GM19240 (cell line): ENCODE results near the gene PIP4K2A.

ENCODE experiments used
- DNase-seq: peaks from one replicate; pipeline ENCODE4 v3.0.0; 2011; ENCODE audit warnings: low spot score; ENCODE audit not compliant: insufficient read length

PIP4K2A gene

GRCh38 chr10:22667093-22667480 is 47.3 kb downstream of the PIP4K2A start:
- no peak for DNase-seq

GRCh38 chr10:22666287-22667092 is 47.9 kb downstream of the PIP4K2A start:
- DNase-seq, result no peak

- DNase-seq, result no peak
Observed at GRCh38 chr10:22665329-22665728, 49.0 kb downstream of the PIP4K2A start.

GRCh38 chr10:22662733-22663330 is 51.5 kb downstream of the PIP4K2A start:
- DNase-seq, result no peak

- DNase-seq, result no peak
Observed at GRCh38 chr10:22659866-22660265, 54.5 kb downstream of the PIP4K2A start.

GRCh38 chr10:22658745-22659410 is 55.5 kb downstream of the PIP4K2A start:
- DNase-seq, result no peak

- no peak for DNase-seq
Observed at GRCh38 chr10:22657566-22658225, 56.7 kb downstream of the PIP4K2A start.

- no peak for DNase-seq
Observed at GRCh38 chr10:22657024-22657423, 57.4 kb downstream of the PIP4K2A start.

- no peak for DNase-seq
Observed at GRCh38 chr10:22656036-22656435, 58.3 kb downstream of the PIP4K2A start.

- DNase-seq, result no peak
Observed at GRCh38 chr10:22655312-22655981, 58.9 kb downstream of the PIP4K2A start.

GRCh38 chr10:22652988-22653481 is 61.3 kb downstream of the PIP4K2A start:
- no peak for DNase-seq

- DNase-seq, result no peak
Observed at GRCh38 chr10:22651276-22651980, 63.0 kb downstream of the PIP4K2A start.

GRCh38 chr10:22649994-22650393 is 64.4 kb downstream of the PIP4K2A start:
- no peak for DNase-seq

GRCh38 chr10:22649390-22649841 is 65.0 kb downstream of the PIP4K2A start:
- DNase-seq, result no peak

- no peak for DNase-seq
Observed at GRCh38 chr10:22648547-22648961, 65.8 kb downstream of the PIP4K2A start.

GRCh38 chr10:22647244-22647643 is 67.1 kb downstream of the PIP4K2A start:
- DNase-seq, result no peak

GRCh38 chr10:22646388-22646853 is 68.0 kb downstream of the PIP4K2A start:
- no peak for DNase-seq

GRCh38 chr10:22644222-22644621 is 70.2 kb downstream of the PIP4K2A start:
- DNase-seq, result no peak

GRCh38 chr10:22643775-22644174 is 70.6 kb downstream of the PIP4K2A start:
- no peak for DNase-seq

- DNase-seq, result no peak
Observed at GRCh38 chr10:22643116-22643515, 71.3 kb downstream of the PIP4K2A start.
